ENCODE data around the gene FRMD4B.
A peak's percentile ranks its signal among the peaks of the same experiment; 100 is the strongest.

Gene FRMD4B

GRCh38 chr3:69385723-69386555 is at the start of gene FRMD4B:
FRMD4B (minus strand) TSS chr3:69386088; CDS start chr3:69385989, 99 bp downstream.
- Histone ChIP-seq H3K4me3 (ENCODE audit: low read length in 2 of 2) (peak within 1 kb of the TSS; percentile 64 to 70), H3K9me3 (ENCODE audit: control insufficient read depth in 2 of 2, low read length in 2 of 2) (no peaks in the 10 kb centered on the region), H3K27me3 (ENCODE audit: control insufficient read depth in 2 of 2, insufficient read depth in 2 of 2, low read length in 2 of 2) (peaks cover 0 to 13% of the 10 kb centered on the region in 2 donors), H3K36me3 (ENCODE audit: control insufficient read depth in 2 of 2, insufficient read depth in 2 of 2, low read length in 2 of 2) (no peaks in the 10 kb centered on the region), H3K9ac (ENCODE audit: low read depth in 1 of 2, low read length in 2 of 2) (peak within 1 kb of the TSS; percentile 52 to 66), H3K27ac (ENCODE audit: low read depth in 2 of 2, low read length in 2 of 2) (peak within 1 kb of the TSS; percentile 37 to 46), H3K4me1 (ENCODE audit: control insufficient read depth in 2 of 2, insufficient read depth in 2 of 2, low read length in 2 of 2) (peaks cover 5 to 15% of the 10 kb centered on the region in 2 donors)

GRCh38 chr3:69433969-69434325 is 48.1 kb upstream of the FRMD4B start:
- H3K4me3 ChIP-seq (ENCODE audit: low read length in 2 of 2) = no peak overlapping the region
- no peaks in the 10 kb centered on the region for H3K27me3 ChIP-seq (ENCODE audit: control insufficient read depth in 2 of 2, insufficient read depth in 2 of 2, low read length in 2 of 2)
- no peaks in the 10 kb centered on the region for H3K4me1 ChIP-seq (ENCODE audit: control insufficient read depth in 2 of 2, insufficient read depth in 2 of 2, low read length in 2 of 2)
- H3K9ac ChIP-seq (ENCODE audit: low read depth in 1 of 2, low read length in 2 of 2) = no peak overlapping the region
- no peaks in the 10 kb centered on the region for H3K36me3 ChIP-seq (ENCODE audit: control insufficient read depth in 2 of 2, insufficient read depth in 2 of 2, low read length in 2 of 2)
- no peak overlapping the region for H3K27ac ChIP-seq (ENCODE audit: low read depth in 2 of 2, low read length in 2 of 2)
- H3K9me3 ChIP-seq (ENCODE audit: control insufficient read depth in 2 of 2, low read length in 2 of 2) = no peaks in the 10 kb centered on the region

GRCh38 chr3:69433121-69433968 is 47.5 kb upstream of the FRMD4B start:
- Histone ChIP-seq H3K9ac (ENCODE audit: low read depth in 1 of 2, low read length in 2 of 2) (no peak overlapping the region), H3K27ac (ENCODE audit: low read depth in 2 of 2, low read length in 2 of 2) (no peak overlapping the region), H3K4me3 (ENCODE audit: low read length in 2 of 2) (no peak overlapping the region), H3K9me3 (ENCODE audit: control insufficient read depth in 2 of 2, low read length in 2 of 2) (no peaks in the 10 kb centered on the region), H3K4me1 (ENCODE audit: control insufficient read depth in 2 of 2, insufficient read depth in 2 of 2, low read length in 2 of 2) (no peaks in the 10 kb centered on the region), H3K36me3 (ENCODE audit: control insufficient read depth in 2 of 2, insufficient read depth in 2 of 2, low read length in 2 of 2) (no peaks in the 10 kb centered on the region), H3K27me3 (ENCODE audit: control insufficient read depth in 2 of 2, insufficient read depth in 2 of 2, low read length in 2 of 2) (no peaks in the 10 kb centered on the region)

GRCh38 chr3:69428657-69429255 is 42.9 kb upstream of the FRMD4B start:
- H3K9ac ChIP-seq (ENCODE audit: low read depth in 1 of 2, low read length in 2 of 2) = no peak overlapping the region
- no peaks in the 10 kb centered on the region for H3K27me3 ChIP-seq (ENCODE audit: control insufficient read depth in 2 of 2, insufficient read depth in 2 of 2, low read length in 2 of 2)
- no peaks in the 10 kb centered on the region for H3K36me3 ChIP-seq (ENCODE audit: control insufficient read depth in 2 of 2, insufficient read depth in 2 of 2, low read length in 2 of 2)
- no peak overlapping the region for H3K4me3 ChIP-seq (ENCODE audit: low read length in 2 of 2)
- no peaks in the 10 kb centered on the region for H3K4me1 ChIP-seq (ENCODE audit: control insufficient read depth in 2 of 2, insufficient read depth in 2 of 2, low read length in 2 of 2)
- H3K9me3 ChIP-seq (ENCODE audit: control insufficient read depth in 2 of 2, low read length in 2 of 2) = no peaks in the 10 kb centered on the region
- no peak overlapping the region for H3K27ac ChIP-seq (ENCODE audit: low read depth in 2 of 2, low read length in 2 of 2)

GRCh38 chr3:69426967-69427304 is 41.0 kb upstream of the FRMD4B start:
- Histone ChIP-seq H3K4me3 (ENCODE audit: low read length in 2 of 2) (no peak overlapping the region), H3K9ac (ENCODE audit: low read depth in 1 of 2, low read length in 2 of 2) (no peak overlapping the region), H3K36me3 (ENCODE audit: control insufficient read depth in 2 of 2, insufficient read depth in 2 of 2, low read length in 2 of 2) (no peaks in the 10 kb centered on the region), H3K27me3 (ENCODE audit: control insufficient read depth in 2 of 2, insufficient read depth in 2 of 2, low read length in 2 of 2) (no peaks in the 10 kb centered on the region), H3K27ac (ENCODE audit: low read depth in 2 of 2, low read length in 2 of 2) (no peak overlapping the region), H3K4me1 (ENCODE audit: control insufficient read depth in 2 of 2, insufficient read depth in 2 of 2, low read length in 2 of 2) (no peaks in the 10 kb centered on the region), H3K9me3 (ENCODE audit: control insufficient read depth in 2 of 2, low read length in 2 of 2) (no peaks in the 10 kb centered on the region)

- Histone ChIP-seq H3K4me1 (ENCODE audit: control insufficient read depth in 2 of 2, insufficient read depth in 2 of 2, low read length in 2 of 2) (no peaks in the 10 kb centered on the region), H3K9me3 (ENCODE audit: control insufficient read depth in 2 of 2, low read length in 2 of 2) (no peaks in the 10 kb centered on the region), H3K4me3 (ENCODE audit: low read length in 2 of 2) (no peak overlapping the region), H3K36me3 (ENCODE audit: control insufficient read depth in 2 of 2, insufficient read depth in 2 of 2, low read length in 2 of 2) (no peaks in the 10 kb centered on the region), H3K27ac (ENCODE audit: low read depth in 2 of 2, low read length in 2 of 2) (no peak overlapping the region), H3K9ac (ENCODE audit: low read depth in 1 of 2, low read length in 2 of 2) (no peak overlapping the region), H3K27me3 (ENCODE audit: control insufficient read depth in 2 of 2, insufficient read depth in 2 of 2, low read length in 2 of 2) (no peaks in the 10 kb centered on the region)
These were observed 40.5 kb upstream of the FRMD4B start for GRCh38 chr3:69426291-69426966.

- H3K9ac ChIP-seq (ENCODE audit: low read depth in 1 of 2, low read length in 2 of 2) = no peak overlapping the region
- no peaks in the 10 kb centered on the region for H3K4me1 ChIP-seq (ENCODE audit: control insufficient read depth in 2 of 2, insufficient read depth in 2 of 2, low read length in 2 of 2)
- H3K27ac ChIP-seq (ENCODE audit: low read depth in 2 of 2, low read length in 2 of 2) = no peak overlapping the region
- H3K9me3 ChIP-seq (ENCODE audit: control insufficient read depth in 2 of 2, low read length in 2 of 2) = no peaks in the 10 kb centered on the region
- no peaks in the 10 kb centered on the region for H3K36me3 ChIP-seq (ENCODE audit: control insufficient read depth in 2 of 2, insufficient read depth in 2 of 2, low read length in 2 of 2)
- H3K27me3 ChIP-seq (ENCODE audit: control insufficient read depth in 2 of 2, insufficient read depth in 2 of 2, low read length in 2 of 2) = no peaks in the 10 kb centered on the region
- H3K4me3 ChIP-seq (ENCODE audit: low read length in 2 of 2) = no peak overlapping the region
These were observed 39.4 kb upstream of the FRMD4B start for GRCh38 chr3:69425249-69425648.

- H3K27me3 ChIP-seq (ENCODE audit: control insufficient read depth in 2 of 2, insufficient read depth in 2 of 2, low read length in 2 of 2) = no peaks in the 10 kb centered on the region
- H3K9me3 ChIP-seq (ENCODE audit: control insufficient read depth in 2 of 2, low read length in 2 of 2) = no peaks in the 10 kb centered on the region
- H3K9ac ChIP-seq (ENCODE audit: low read depth in 1 of 2, low read length in 2 of 2) = no peak overlapping the region
- no peaks in the 10 kb centered on the region for H3K36me3 ChIP-seq (ENCODE audit: control insufficient read depth in 2 of 2, insufficient read depth in 2 of 2, low read length in 2 of 2)
- H3K4me1 ChIP-seq (ENCODE audit: control insufficient read depth in 2 of 2, insufficient read depth in 2 of 2, low read length in 2 of 2) = no peaks in the 10 kb centered on the region
- no peak overlapping the region for H3K27ac ChIP-seq (ENCODE audit: low read depth in 2 of 2, low read length in 2 of 2)
- no peak overlapping the region for H3K4me3 ChIP-seq (ENCODE audit: low read length in 2 of 2)
These were observed 37.7 kb upstream of the FRMD4B start for GRCh38 chr3:69423463-69424155.

- H3K27me3 ChIP-seq (ENCODE audit: control insufficient read depth in 2 of 2, insufficient read depth in 2 of 2, low read length in 2 of 2) = peaks cover 0 to 2% of the 10 kb centered on the region in 2 donors
- H3K9ac ChIP-seq (ENCODE audit: low read depth in 1 of 2, low read length in 2 of 2) = no peak overlapping the region
- no peaks in the 10 kb centered on the region for H3K4me1 ChIP-seq (ENCODE audit: control insufficient read depth in 2 of 2, insufficient read depth in 2 of 2, low read length in 2 of 2)
- no peaks in the 10 kb centered on the region for H3K36me3 ChIP-seq (ENCODE audit: control insufficient read depth in 2 of 2, insufficient read depth in 2 of 2, low read length in 2 of 2)
- H3K9me3 ChIP-seq (ENCODE audit: control insufficient read depth in 2 of 2, low read length in 2 of 2) = no peaks in the 10 kb centered on the region
- H3K4me3 ChIP-seq (ENCODE audit: low read length in 2 of 2) = no peak overlapping the region
- no peak overlapping the region for H3K27ac ChIP-seq (ENCODE audit: low read depth in 2 of 2, low read length in 2 of 2)
These were observed 36.9 kb upstream of the FRMD4B start for GRCh38 chr3:69422751-69423150.

All from mucosa of rectum (tissue), 2 donors.